ENCODE data around the gene GPR27. TPM values are rescaled to one million over a fixed set of nuclear protein-coding genes. Genes with fewer than 3 reads are reported as not detected.

Gene GPR27
- total and polyA plus RNA-seq, 10 of the 15 experiments (the other 5 are each of a cell fraction or from before 2014, with no cell fraction given), result not detected

DNA sequence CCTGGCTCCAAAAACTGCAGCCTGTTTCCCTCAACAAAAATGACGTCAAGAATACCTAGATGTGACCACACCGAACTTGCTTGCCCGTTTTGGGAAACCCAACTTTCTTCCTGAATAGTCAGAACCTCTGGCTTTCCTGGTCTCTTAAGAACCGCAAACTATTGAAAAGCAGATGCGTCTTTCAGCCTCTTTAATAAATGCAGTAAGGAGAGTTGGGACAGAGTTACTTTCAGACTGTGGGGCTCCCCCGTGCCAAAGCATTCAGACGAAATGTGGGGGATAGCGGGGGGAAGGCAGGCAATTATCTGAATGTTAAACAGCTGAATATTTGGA, 32.5 kb downstream of the GPR27 start:
- CTCF ChIA-PET, result no interaction called here

DNA sequence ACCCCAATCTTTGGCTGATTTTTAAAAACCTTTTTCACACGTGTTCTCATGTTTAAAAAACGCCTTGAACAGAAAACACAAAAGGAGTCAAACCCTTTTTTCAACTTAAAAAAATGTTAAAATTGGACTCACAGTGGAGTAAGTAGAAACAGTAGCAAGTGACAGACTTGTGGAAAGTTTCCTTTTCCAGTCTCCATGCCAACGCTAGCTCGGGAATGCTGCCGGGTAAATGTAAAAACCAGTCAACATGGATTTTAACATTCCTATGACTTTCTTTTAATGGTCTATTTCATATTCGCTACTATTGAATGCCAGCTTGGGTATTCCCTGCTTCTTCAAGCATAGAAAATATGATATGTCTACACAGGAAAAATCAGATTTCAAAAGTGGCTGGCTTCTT, 32.9 kb downstream of the GPR27 start:
- intact Hi-C loops (cut with micrococcal nuclease; ENCODE audit: unreplicated experiment), result no loop called here
- in situ Hi-C loops (cut with MboI), result no loop called here
- no TSS peak for BruUV-seq (replicated peaks)
- TF ChIP-seq, protein P1, sequence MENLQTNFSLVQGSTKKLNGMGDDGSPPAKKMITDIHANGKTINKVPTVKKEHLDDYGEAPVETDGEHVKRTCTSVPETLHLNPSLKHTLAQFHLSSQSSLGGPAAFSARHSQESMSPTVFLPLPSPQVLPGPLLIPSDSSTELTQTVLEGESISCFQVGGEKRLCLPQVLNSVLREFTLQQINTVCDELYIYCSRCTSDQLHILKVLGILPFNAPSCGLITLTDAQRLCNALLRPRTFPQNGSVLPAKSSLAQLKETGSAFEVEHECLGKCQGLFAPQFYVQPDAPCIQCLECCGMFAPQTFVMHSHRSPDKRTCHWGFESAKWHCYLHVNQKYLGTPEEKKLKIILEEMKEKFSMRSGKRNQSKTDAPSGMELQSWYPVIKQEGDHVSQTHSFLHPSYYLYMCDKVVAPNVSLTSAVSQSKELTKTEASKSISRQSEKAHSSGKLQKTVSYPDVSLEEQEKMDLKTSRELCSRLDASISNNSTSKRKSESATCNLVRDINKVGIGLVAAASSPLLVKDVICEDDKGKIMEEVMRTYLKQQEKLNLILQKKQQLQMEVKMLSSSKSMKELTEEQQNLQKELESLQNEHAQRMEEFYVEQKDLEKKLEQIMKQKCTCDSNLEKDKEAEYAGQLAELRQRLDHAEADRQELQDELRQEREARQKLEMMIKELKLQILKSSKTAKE (IDR thresholded peaks at IDR 0.05; ENCODE audit: low read depth, poor library complexity, severe bottlenecking), result no peak
- TF ChIP-seq ZNF592 (IDR thresholded peaks at IDR 0.05), result no peak

More for the DNA sequence above, 32.5 kb downstream of the GPR27 start:
- H3K27ac ChIP-seq (ENCODE audit: control insufficient read depth, insufficient read depth), result no peak overlapping the region
- intact Hi-C loops (cut with micrococcal nuclease; ENCODE audit: unreplicated experiment) (no loop called here), in situ Hi-C loops (cut with MboI) (no loop called here)
- ChIA-PET SMC1A (ENCODE audit: uncharacterized antibody, unreplicated experiment) (no interaction called here), POLR2A (no interaction called here), RAD21 (ENCODE audit: unreplicated experiment) (no interaction called here)
- no peak overlapping the region for H2AFZ ChIP-seq (ENCODE audit: control insufficient read depth, low read depth, low read length)
- H3K4me2 ChIP-seq (ENCODE audit: control insufficient read depth, insufficient read depth), result no peak overlapping the region
- no TSS peak for BruUV-seq (replicated peaks)
- TF ChIP-seq, protein P2, sequence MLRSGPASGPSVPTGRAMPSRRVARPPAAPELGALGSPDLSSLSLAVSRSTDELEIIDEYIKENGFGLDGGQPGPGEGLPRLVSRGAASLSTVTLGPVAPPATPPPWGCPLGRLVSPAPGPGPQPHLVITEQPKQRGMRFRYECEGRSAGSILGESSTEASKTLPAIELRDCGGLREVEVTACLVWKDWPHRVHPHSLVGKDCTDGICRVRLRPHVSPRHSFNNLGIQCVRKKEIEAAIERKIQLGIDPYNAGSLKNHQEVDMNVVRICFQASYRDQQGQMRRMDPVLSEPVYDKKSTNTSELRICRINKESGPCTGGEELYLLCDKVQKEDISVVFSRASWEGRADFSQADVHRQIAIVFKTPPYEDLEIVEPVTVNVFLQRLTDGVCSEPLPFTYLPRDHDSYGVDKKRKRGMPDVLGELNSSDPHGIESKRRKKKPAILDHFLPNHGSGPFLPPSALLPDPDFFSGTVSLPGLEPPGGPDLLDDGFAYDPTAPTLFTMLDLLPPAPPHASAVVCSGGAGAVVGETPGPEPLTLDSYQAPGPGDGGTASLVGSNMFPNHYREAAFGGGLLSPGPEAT (IDR thresholded peaks at IDR 0.05; ENCODE audit: low read depth), result no peak
- no peak for TF ChIP-seq RAD51 (IDR thresholded peaks at IDR 0.05)
- no peak for TF ChIP-seq ZNF217 (IDR thresholded peaks at IDR 0.05)
- no peak for TF ChIP-seq FOXM1 (IDR thresholded peaks at IDR 0.05; ENCODE audit: low read depth, low read length)
- no peak for TF ChIP-seq GATAD2B (conservative IDR thresholded peaks at IDR 0.05; ENCODE audit: low read depth)
- no peak for TF ChIP-seq IKZF1 (conservative IDR thresholded peaks at IDR 0.05)
- TF ChIP-seq PAX8 (IDR thresholded peaks at IDR 0.05), result no peak
- TF ChIP-seq CREM (IDR thresholded peaks at IDR 0.05; ENCODE audit: low read depth), result no peak
- no peak for TF ChIP-seq TBL1XR1 (IDR thresholded peaks at IDR 0.05; ENCODE audit: low read depth, low read length)
- no peak for TF ChIP-seq SP1 (IDR thresholded peaks at IDR 0.05; ENCODE audit: low read depth, low read length)
- no peak for TF ChIP-seq HDGF (IDR thresholded peaks at IDR 0.05)
- TF ChIP-seq, protein P3, sequence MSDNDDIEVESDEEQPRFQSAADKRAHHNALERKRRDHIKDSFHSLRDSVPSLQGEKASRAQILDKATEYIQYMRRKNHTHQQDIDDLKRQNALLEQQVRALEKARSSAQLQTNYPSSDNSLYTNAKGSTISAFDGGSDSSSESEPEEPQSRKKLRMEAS (IDR thresholded peaks at IDR 0.05; ENCODE audit: low read depth, low read length), result no peak
- TF ChIP-seq ZNF24 (IDR thresholded peaks at IDR 0.05), result no peak
- ATAC-seq (no peak), DNase-seq (ENCODE audit: low read depth, low spot score) (no peak), FAIRE-seq (no peak)
- H3K9ac ChIP-seq (ENCODE audit: control insufficient read depth, insufficient read depth, low read length), result no peak overlapping the region
- H3K36me3 ChIP-seq (ENCODE audit: control insufficient read depth in 2 of 2, insufficient read depth in 2 of 2, low read length in 1 of 2), result no peaks in the 10 kb centered on the region
- no peak overlapping the region for H3K4me3 ChIP-seq
- no peaks in the 10 kb centered on the region for H3K9me3 ChIP-seq (replicated peaks; ENCODE audit: control insufficient read depth, insufficient read depth, low read length)
- H4K20me1 ChIP-seq (ENCODE audit: control insufficient read depth, insufficient read depth), result no peaks in the 10 kb centered on the region
- H3K4me1 ChIP-seq (ENCODE audit: control insufficient read depth, insufficient read depth, low read length), result no peaks in the 10 kb centered on the region
- WGBS (ENCODE audit: insufficient coverage, insufficient replicate concordance, low lambda C conversion rate, missing lambda C conversion rate), result 30% methylated on average over 8 of the region's 8 CpGs
- H3K27me3 ChIP-seq (replicated peaks in 1 of 2; ENCODE audit: control insufficient read depth in 2 of 2, insufficient read depth in 2 of 2, low read length in 1 of 2), result peaks cover 7 to 17% of the 10 kb centered on the region in 2 experiments
- H3K79me2 ChIP-seq (ENCODE audit: control insufficient read depth, insufficient read depth, low read length), result no peaks in the 10 kb centered on the region

More for the DNA sequence above, 32.9 kb downstream of the GPR27 start:
- Histone ChIP-seq H2AFZ (ENCODE audit: control insufficient read depth, low read depth, low read length) (no peak overlapping the region), H4K20me1 (ENCODE audit: control insufficient read depth, insufficient read depth) (no peaks in the 10 kb centered on the region), H3K4me2 (ENCODE audit: control insufficient read depth, insufficient read depth) (no peak overlapping the region), H3K9ac (ENCODE audit: control insufficient read depth, insufficient read depth, low read length) (no peak overlapping the region), H3K27ac (ENCODE audit: control insufficient read depth, insufficient read depth) (no peak overlapping the region), H3K36me3 (ENCODE audit: control insufficient read depth in 2 of 2, insufficient read depth in 2 of 2, low read length in 1 of 2) (no peaks in the 10 kb centered on the region), H3K4me3 (no peak overlapping the region), H3K9me3 (replicated peaks; ENCODE audit: control insufficient read depth, insufficient read depth, low read length) (no peaks in the 10 kb centered on the region), H3K4me1 (ENCODE audit: control insufficient read depth, insufficient read depth, low read length) (no peaks in the 10 kb centered on the region), H3K27me3 (replicated peaks in 1 of 2; ENCODE audit: control insufficient read depth in 2 of 2, insufficient read depth in 2 of 2, low read length in 1 of 2) (peaks cover 7 to 17% of the 10 kb centered on the region in 2 experiments), H3K79me2 (ENCODE audit: control insufficient read depth, insufficient read depth, low read length) (no peaks in the 10 kb centered on the region)
- ChIA-PET CTCF (no interaction called here), SMC1A (ENCODE audit: uncharacterized antibody, unreplicated experiment) (no interaction called here), POLR2A (no interaction called here), RAD21 (ENCODE audit: unreplicated experiment) (no interaction called here)
- FAIRE-seq (no peak), ATAC-seq (no peak), DNase-seq (ENCODE audit: low read depth, low spot score) (no peak)
- WGBS (ENCODE audit: insufficient coverage, insufficient replicate concordance, low lambda C conversion rate, missing lambda C conversion rate), result 35% methylated on average over 6 of the region's 6 CpGs
